RPMI8226 (cell line): ENCODE measurements around the gene CUL4B.
"Not testable (repeated sequence)": the region's sequence is repeated elsewhere in the genome, so short reads cannot be mapped to it uniquely, and the experiment has no call there.

Experiments
- DNase-seq: peaks from one replicate; pipeline ENCODE4 v3.0.0-alpha.2; 2015

Gene CUL4B

GRCh38 chrX:120560842-120561633 is at the start of gene CUL4B:
Gene CUL4B (minus strand): TSS chrX:120560962. CDS start chrX:120560638, 324 bp downstream.
- DNase-seq: peak; percentile 95

GRCh38 chrX:120604361-120604782 is 43.6 kb upstream of the CUL4B start:
- peak; percentile 39 for DNase-seq

- DNase-seq: peak; percentile 93
Measured at GRCh38 chrX:120603707-120604360, 43.1 kb upstream of the CUL4B start, which contains the start of gene MCTS1. Gene MCTS1 (plus strand): TSS chrX:120604101. CDS start chrX:120604237, 136 bp downstream.

DNA sequence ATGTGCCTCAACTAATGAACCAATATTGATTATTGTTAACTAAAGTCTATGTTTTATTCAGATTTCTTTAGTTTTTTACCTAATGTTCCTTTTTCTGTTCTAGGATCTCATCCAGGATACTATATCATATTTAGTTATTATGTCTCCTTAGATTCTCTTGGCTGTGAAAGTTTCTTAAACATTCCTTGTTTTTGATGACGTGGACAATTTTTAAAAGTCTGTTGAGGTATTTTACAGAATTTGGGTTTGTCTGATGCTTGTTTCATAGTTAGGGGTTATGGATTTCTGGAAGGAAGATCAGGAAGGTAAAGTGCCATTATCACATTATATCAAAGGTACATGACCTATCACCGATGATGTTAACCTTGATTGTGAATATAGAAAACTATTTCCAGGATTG is 24.9 kb upstream of the CUL4B start:
- no peak for DNase-seq

GRCh38 chrX:120575379-120576114 is 14.8 kb upstream of the CUL4B start:
- DNase-seq: peak; percentile 10

- not testable (repeated sequence) for DNase-seq
Measured at GRCh38 chrX:120573806-120574205, 13.0 kb upstream of the CUL4B start.

- no peak for DNase-seq
Measured at GRCh38 chrX:120570011-120570600, 9.3 kb upstream of the CUL4B start.

DNA sequence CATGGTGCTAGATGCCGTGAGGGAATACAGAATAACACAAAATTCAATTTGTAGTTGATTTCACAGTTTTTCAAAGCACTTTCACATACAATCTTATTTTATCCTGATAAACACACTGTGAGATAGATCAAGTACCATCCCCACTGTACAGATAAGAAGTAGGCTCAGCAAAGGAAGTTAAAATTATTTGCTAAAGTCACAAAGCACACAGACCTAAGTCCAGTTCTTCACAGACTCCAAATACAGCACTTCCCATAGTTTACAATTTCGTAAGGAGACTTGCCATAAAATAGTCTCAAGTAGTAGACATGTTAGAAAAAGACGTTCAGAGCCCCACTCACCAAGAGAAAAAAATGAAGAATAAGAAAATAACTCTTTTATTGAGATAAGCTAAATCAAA is 7.8 kb upstream of the CUL4B start:
- DNase-seq: no peak

- DNase-seq: no peak
Measured at GRCh38 chrX:120568035-120568434, 7.3 kb upstream of the CUL4B start.

- DNase-seq: no peak
Measured at GRCh38 chrX:120566817-120567216, 6.1 kb upstream of the CUL4B start.

GRCh38 chrX:120564925-120565324 is 4.2 kb upstream of the CUL4B start:
- no peak for DNase-seq

- DNase-seq: no peak
Measured at GRCh38 chrX:120562569-120562926, 1.8 kb upstream of the CUL4B start.

DNA sequence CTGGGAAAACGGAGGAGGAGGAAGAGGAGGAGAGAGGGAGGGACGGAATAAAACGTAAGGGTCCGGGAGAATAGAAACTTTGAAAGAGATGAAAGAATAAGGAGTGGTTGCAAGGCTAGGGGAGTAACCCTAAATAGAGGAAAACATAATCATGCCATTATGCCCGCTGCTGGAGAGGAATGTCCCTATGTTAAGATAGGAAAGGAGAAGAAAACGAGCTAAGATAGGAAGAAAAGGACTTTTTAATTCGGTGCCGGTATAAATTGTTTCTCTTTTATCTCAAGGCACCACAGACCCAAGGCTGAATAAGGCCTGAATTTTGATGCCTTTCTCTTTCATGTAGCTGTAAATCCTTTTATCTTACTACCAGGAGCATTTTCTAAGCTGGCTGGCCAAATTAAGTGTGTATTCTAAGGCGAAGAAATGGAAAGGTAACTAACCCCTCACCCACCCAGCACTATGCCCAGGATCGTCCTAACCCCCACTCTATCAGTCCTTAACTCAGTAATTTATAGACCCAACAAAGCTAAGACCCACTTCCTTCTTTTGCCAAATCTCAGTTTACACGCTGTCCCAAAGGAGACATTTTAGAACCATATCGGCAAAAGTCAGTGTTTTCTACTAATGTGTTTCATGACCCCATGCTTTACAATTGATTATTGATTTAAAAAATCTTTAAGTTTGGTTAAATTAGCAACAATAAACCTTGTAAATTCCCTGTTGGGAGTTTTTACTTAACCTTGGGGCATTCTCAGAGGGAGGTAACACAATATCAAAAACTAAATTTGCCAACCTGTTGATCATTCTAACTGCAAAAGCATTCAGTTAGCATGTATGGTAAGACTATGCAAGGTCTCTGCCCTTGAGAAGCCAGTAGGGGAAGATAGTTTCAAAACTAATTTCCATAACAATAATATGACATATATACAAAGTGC is 1.1 kb upstream of the CUL4B start:
- DNase-seq: no peak

DNA sequence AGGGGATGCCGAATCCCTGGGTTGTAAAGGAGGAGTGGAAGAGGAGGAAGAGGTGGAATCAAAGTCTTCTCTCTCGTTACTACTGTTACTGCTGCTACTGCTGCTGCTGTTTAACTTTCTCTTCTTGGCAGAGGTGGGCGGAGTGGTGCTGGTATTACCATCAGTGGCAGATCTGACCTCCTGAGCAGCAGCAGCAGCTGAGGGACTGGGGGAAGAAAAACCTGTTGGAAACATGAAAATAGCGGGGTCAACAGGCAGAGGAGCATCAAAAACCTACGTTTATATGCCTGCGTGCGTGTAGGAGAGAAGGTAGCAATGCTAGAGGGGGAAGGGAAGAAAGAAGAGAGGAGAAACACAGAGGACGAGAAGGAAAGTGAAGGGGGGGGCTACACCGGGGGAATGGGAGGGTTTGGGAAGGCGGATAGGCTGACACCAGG is 339 bp downstream of the CUL4B start:
- DNase-seq: peak; percentile 59

DNA sequence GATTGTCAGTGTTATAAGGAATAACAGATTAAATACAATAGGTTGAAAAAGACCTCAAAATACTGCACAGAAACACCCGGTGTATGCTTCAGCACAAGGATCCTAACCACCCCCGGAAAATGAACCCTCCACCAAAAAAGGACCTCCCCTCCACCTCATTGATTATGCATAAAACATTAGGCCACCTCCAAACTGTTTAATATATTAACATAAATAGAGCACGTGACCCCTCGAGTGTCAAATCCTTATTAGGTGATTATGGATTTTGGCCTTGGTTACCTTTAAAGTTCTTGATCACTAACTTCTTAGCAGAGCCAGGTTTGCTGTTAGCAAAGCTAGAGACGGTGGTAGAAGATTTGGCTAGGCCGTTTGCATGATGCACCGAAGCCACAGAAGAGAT is 958 bp downstream of the CUL4B start:
- peak; percentile 15 for DNase-seq

DNA sequence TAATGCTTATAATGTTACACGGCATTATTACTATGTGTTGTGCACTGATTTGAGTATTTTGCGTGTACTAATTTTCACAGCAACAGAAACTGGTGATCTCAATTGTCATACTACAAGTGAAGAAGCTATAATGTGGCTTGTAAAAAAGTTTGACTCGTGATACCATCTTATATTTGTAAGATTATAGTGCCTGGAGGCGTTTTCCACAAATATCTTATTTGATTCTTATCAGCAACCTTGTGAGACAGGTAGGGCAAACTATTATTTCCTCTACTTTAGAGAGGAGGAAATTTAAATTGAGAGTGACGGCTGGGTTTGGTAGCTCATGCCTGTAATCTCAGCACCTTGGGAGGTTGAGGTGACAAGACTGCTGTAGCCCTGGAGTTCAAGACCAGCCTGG is 4.5 kb downstream of the CUL4B start:
- DNase-seq: no peak

DNA sequence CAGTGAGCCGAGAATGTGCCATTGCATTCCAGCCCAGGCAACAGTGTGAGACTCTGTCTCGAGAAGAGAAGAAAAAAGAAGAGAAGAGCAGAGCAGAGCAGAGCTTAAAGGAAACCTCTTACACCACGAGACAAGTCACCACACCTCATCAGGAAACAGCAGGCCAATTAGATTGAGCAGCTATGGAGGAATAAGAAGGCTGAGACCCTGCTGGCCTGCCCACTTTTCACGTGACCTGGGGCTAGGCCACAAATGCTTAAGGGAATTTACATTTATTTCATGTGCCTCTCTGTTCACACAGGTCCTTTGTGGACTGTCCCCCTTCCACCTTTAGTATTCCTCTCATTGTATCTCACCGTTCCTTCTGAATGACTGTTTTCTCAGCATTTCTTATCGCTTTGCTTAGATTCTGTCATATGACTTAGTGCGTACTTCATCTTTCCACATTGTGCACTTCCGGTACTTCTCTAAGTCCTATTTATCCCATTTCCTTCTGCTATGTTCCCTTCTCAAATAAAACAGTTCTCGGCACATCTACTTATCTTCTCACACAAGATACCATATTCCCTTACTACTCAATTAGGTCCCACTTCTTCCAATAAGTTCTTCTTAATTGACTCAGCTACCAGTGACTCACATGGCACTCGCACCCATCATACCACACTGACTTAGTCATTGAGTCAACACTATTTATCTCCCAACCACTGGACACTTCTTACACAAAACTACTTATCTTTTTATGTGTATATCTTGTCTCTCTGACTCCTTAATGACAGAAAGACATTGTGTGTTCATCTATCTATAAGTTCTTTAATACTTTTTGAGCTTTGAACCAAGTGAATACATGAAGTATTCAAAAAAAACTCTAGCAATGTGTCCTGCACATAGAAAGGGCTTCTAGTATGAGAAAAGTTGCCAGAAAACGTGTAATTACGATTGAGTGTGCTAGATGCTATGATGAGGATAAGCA is 11.0 kb downstream of the CUL4B start:
- DNase-seq: no peak

DNA sequence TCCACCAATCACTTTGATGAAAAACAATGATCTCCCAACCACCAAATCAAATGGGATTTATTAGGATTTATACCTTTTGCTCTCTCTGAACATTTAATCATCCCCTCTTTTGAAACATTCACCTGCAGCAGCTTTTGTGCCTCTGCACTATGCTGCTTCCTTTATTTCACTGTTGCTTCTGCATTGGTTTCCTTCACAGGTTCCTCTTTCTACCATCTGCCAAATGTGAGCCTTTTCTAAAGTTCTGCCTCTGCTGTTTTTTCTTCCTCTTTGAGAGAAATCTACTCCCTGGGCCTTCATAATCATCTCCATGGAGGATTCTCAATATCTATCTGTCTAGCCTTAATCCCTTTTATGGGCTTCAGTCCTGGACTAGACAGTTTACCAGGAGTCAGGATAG is 24.7 kb downstream of the CUL4B start:
- peak; percentile 4 for DNase-seq

GRCh38 chrX:120534413-120535205 is 26.2 kb downstream of the CUL4B start:
- DNase-seq: no peak

- no peak for DNase-seq
Measured at GRCh38 chrX:120522820-120523219, 37.9 kb downstream of the CUL4B start.
